GM20000 (cell line): Measurements from ENCODE around the gene NFIC.

Experiments
- DNase-seq: peaks from one replicate; pipeline ENCODE4 v3.0.0; 2012; ENCODE audit warnings: low spot score
- CTCF ChIP-seq: IDR thresholded peaks from 2 replicates; pipeline ENCODE4 v1.5.1; 2012; ENCODE audit warnings: mild to moderate bottlenecking, control low read depth; ENCODE audit errors: extremely low read depth, missing control alignments

NFIC gene

GRCh38 chr19:3479834-3480215 is 113.4 kb downstream of the NFIC start:
- DNase-seq: no peak
- TF ChIP-seq CTCF: no peak

GRCh38 chr19:3480383-3481091 is 114.2 kb downstream of the NFIC start, which contains the start of gene SMIM24:
TSS of gene SMIM24 (minus strand) at chr19:3480525. CDS start at chr19:3480463, 62 bp downstream.
- no peak for TF ChIP-seq CTCF
- no peak for DNase-seq

DNA sequence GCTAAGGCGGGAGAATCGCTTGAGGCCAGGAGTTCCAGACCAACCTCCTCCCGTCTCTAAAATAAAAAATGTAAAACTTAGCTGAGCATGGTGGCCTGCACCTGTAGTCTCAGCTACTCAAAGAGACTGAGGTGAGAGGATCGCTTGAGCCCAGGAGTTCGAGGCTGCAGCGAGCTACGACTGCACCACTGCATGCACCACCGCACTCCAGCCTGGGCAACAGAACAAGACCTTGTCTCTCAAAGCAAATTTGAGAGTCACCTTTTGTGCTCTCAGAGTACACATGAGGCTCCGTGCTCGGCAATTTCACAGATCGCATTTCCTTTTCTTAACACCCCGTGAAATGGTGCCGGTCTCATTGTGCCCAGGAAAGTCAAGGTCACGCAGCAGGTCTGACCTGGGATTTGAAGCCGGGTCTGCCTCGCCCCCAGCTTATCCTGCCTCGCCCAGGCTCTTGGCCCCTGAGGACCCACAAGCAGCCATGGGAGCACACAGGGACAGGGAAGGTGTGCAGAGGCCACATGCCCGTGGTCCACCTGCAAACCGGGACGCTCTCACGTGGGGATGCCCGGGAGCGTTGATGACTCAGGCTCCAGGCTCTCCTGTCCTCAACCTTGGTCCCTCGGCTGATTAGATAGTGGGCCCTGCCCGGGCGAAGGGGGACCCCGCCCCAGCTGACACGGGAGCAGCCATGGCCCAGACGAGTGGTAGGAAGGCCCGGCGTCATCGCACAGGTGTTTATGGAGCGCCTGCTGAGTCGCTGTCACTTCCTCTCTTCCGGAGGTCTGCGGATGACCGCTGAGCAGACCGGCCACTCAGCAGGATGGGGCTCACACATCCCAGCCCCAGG is 115.1 kb downstream of the NFIC start:
- DNase-seq: no peak
- TF ChIP-seq CTCF: no peak

- DNase-seq: no peak
- no peak for TF ChIP-seq CTCF
Measured at GRCh38 chr19:3482507-3483225, 116.3 kb downstream of the NFIC start.

GRCh38 chr19:3483226-3483628 is 116.8 kb downstream of the NFIC start, which contains the start of gene SMIM44:
TSS of gene SMIM44 (minus strand) at chr19:3483441. CDS start at chr19:3483403, 38 bp downstream.
- TF ChIP-seq CTCF: no peak
- no peak for DNase-seq

DNA sequence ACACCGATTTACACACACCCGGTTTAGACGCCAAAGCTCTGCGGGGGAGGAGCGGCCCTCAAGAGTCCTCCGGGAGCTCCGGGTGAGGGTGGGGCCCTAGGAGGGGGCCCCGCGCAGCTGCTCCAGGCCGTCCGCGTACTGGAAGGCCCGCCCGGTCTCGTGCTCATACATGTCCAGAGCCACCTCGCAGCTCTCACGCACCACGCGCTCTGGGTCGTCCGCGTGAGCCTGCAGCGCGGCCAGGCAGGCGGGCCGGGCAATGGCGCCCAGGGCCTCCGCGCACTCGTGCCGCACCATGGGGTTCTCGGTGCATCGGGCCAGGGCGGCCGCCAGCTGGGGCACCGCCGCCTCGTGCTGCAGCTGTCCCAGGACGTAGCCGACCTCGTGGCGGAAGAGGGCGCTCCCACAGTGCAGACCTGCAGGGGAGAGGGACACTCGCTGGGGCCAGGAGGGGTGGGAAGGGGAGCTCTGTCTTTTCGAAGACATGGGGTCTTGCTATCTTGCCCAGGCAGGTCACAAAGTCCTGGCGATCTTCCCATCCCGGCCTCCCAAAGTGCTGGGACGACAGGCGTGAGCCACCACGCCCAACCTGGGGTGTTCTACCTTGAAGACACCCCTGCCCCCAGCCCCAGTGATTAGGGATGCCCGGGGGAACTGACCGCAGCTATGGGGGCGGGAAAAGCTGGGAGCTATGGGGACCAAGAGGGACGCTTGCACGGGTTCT is 125.2 kb downstream of the NFIC start:
- no peak for DNase-seq
- no peak for TF ChIP-seq CTCF
